AG04449 (cell line): ENCODE measurements around the gene ZNF503.
"Not testable (repeated sequence)": the region's sequence is repeated elsewhere in the genome, so short reads cannot be mapped to it uniquely, and the experiment has no call there.

Source experiments
- CTCF ChIA-PET: fragments of 350-600 bp; formaldehyde crosslinking; extraction: SDS; loops from one replicate; lab custom pipeline; 2021; ENCODE audit warnings: antibody characterized with exemption; lab: Yijun Ruan, JAX
- POLR2A ChIA-PET: fragments of 400-600, 350-600 bp; formaldehyde crosslinking; extraction: SDS; loops from one replicate; lab custom pipeline; 2020; ENCODE audit warnings: antibody characterized with exemption, inconsistent platforms; lab: Yijun Ruan, JAX
- DNase-seq: peaks from one replicate; pipeline ENCODE4 v3.0.0-alpha.2; 2010; ENCODE audit warnings: low read depth, low spot score
- H3K4me3 ChIP-seq: 2 replicates; pipeline ENCODE4 v1.5.1; 2011; ENCODE audit warnings: low read depth, mild to moderate bottlenecking, control low read depth, low read length
- CTCF ChIP-seq: IDR thresholded peaks from one replicate; pipeline ENCODE4 v1.5.1; 2011; ENCODE audit warnings: mild to moderate bottlenecking, moderate library complexity, low read length, control low read depth, inconsistent platforms; ENCODE audit not compliant: insufficient read depth; ENCODE audit errors: missing control alignments

ZNF503 gene

GRCh38 chr10:75379212-75379724, 22.3 kb downstream of the ZNF503 start:
- ChIA-PET CTCF (interaction anchor here (3.9 kb wide), 1 partner anchor 17 kb away, joined by 21 read pairs; no protein-coding TSS in a partner anchor), POLR2A (no interaction called here)
- no peak for DNase-seq
- no peak for TF ChIP-seq CTCF
- no peak overlapping the region for H3K4me3 ChIP-seq

- no peak for DNase-seq
- no peak overlapping the region for H3K4me3 ChIP-seq
- ChIA-PET CTCF (interaction anchor here (3.9 kb wide), 1 partner anchor 17 kb away, joined by 21 read pairs; no protein-coding TSS in a partner anchor), POLR2A (no interaction called here)
- no peak for TF ChIP-seq CTCF
Measured at GRCh38 chr10:75378379-75378778, 23.2 kb downstream of the ZNF503 start.

- H3K4me3 ChIP-seq, result no peak overlapping the region
- CTCF ChIA-PET, result interaction anchor here (3.9 kb wide), 1 partner anchor 18 kb away, joined by 21 read pairs; no protein-coding TSS in a partner anchor
- DNase-seq, result no peak
- no peak for TF ChIP-seq CTCF
- POLR2A ChIA-PET, result no interaction called here
Measured at GRCh38 chr10:75377869-75378268, 23.7 kb downstream of the ZNF503 start.

GRCh38 chr10:75375838-75376237, 25.7 kb downstream of the ZNF503 start:
- CTCF ChIA-PET, result interaction anchor here (2.6 kb wide), 1 partner anchor 19 kb away, joined by 11 read pairs; no protein-coding TSS in a partner anchor
- no peak for TF ChIP-seq CTCF
- DNase-seq, result no peak
- H3K4me3 ChIP-seq, result no peak overlapping the region
- POLR2A ChIA-PET, result no interaction called here

GRCh38 chr10:75371010-75371409, 30.6 kb downstream of the ZNF503 start:
- H3K4me3 ChIP-seq, result no peak overlapping the region
- DNase-seq, result no peak
- ChIA-PET CTCF (no interaction called here), POLR2A (no interaction called here)
- TF ChIP-seq CTCF, result no peak

- CTCF ChIA-PET, POLR2A ChIA-PET, DNase-seq, H3K4me3 ChIP-seq: not testable (repeated sequence)
Measured at GRCh38 chr10:75369838-75370237, 31.7 kb downstream of the ZNF503 start.

- CTCF ChIA-PET, result no interaction called here
- no peak overlapping the region for H3K4me3 ChIP-seq
- no peak for TF ChIP-seq CTCF
- no peak for DNase-seq
- POLR2A ChIA-PET, result no interaction called here
Measured at GRCh38 chr10:75367901-75368300, 33.7 kb downstream of the ZNF503 start.
